ENCODE measurements around the gene ZSCAN5A. TPM values are rescaled to one million over a fixed set of nuclear protein-coding genes. Genes with fewer than 3 reads are reported as not detected.
"Not testable (repeated sequence)": the region's sequence is repeated elsewhere in the genome, so short reads cannot be mapped to it uniquely, and the experiment has no call there.

Gene ZSCAN5A
- total RNA-seq, 1 donor from 2014 or later, result 6.2 TPM

- H3K27me3 ChIP-seq (ENCODE audit: control insufficient read depth, insufficient read depth, low read length), result peaks cover 16% of the 10 kb centered on the region
- no peak overlapping the region for H3K4me3 ChIP-seq (ENCODE audit: low read depth, low read length)
- TF ChIP-seq, protein P1, sequence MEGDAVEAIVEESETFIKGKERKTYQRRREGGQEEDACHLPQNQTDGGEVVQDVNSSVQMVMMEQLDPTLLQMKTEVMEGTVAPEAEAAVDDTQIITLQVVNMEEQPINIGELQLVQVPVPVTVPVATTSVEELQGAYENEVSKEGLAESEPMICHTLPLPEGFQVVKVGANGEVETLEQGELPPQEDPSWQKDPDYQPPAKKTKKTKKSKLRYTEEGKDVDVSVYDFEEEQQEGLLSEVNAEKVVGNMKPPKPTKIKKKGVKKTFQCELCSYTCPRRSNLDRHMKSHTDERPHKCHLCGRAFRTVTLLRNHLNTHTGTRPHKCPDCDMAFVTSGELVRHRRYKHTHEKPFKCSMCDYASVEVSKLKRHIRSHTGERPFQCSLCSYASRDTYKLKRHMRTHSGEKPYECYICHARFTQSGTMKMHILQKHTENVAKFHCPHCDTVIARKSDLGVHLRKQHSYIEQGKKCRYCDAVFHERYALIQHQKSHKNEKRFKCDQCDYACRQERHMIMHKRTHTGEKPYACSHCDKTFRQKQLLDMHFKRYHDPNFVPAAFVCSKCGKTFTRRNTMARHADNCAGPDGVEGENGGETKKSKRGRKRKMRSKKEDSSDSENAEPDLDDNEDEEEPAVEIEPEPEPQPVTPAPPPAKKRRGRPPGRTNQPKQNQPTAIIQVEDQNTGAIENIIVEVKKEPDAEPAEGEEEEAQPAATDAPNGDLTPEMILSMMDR (IDR thresholded peaks at IDR 0.05; ENCODE audit: insufficient read depth, low read length, poor library complexity, severe bottlenecking), result no peak
- no peaks in the 10 kb centered on the region for H3K36me3 ChIP-seq (ENCODE audit: control insufficient read depth, insufficient read depth, low read length)
- DNase-seq (ENCODE audit: low read depth), result no peak
Measured at GRCh38 chr19:56176881-56177280, 137.8 kb downstream of the ZSCAN5A start.

- DNase-seq (ENCODE audit: low read depth); H3K36me3 ChIP-seq (ENCODE audit: control insufficient read depth, insufficient read depth, low read length); H3K4me3 ChIP-seq (ENCODE audit: low read depth, low read length): not testable (repeated sequence)
- H3K27me3 ChIP-seq (ENCODE audit: control insufficient read depth, insufficient read depth, low read length), result peaks cover 16% of the 10 kb centered on the region
Measured at GRCh38 chr19:56176310-56176709, 138.3 kb downstream of the ZSCAN5A start.

GRCh38 chr19:56175861-56176307, 138.8 kb downstream of the ZSCAN5A start, which contains the start of gene GALP:
Gene GALP, plus strand, starts transcription at chr19:56176008. Its CDS starts 1,101 bp downstream, at chr19:56177109.
- not testable (repeated sequence) for DNase-seq (ENCODE audit: low read depth); H3K36me3 ChIP-seq (ENCODE audit: control insufficient read depth, insufficient read depth, low read length)

GRCh38 chr19:56174550-56174949, 140.1 kb downstream of the ZSCAN5A start:
- DNase-seq (ENCODE audit: low read depth), result no peak
- Histone ChIP-seq H3K4me3 (ENCODE audit: low read depth, low read length) (no peak overlapping the region), H3K27me3 (ENCODE audit: control insufficient read depth, insufficient read depth, low read length) (peaks cover 16% of the 10 kb centered on the region), H3K36me3 (ENCODE audit: control insufficient read depth, insufficient read depth, low read length) (no peaks in the 10 kb centered on the region)
- TF ChIP-seq, protein P1 (IDR thresholded peaks at IDR 0.05; ENCODE audit: insufficient read depth, low read length, poor library complexity, severe bottlenecking), result no peak

More at GRCh38 chr19:56175861-56176307, 138.8 kb downstream of the ZSCAN5A start, which contains the start of gene GALP:
- peaks cover 16% of the 10 kb centered on the region for H3K27me3 ChIP-seq (ENCODE audit: control insufficient read depth, insufficient read depth, low read length)
- H3K4me3 ChIP-seq (ENCODE audit: low read depth, low read length), result not testable (repeated sequence)

- TF ChIP-seq, protein P1 (IDR thresholded peaks at IDR 0.05; ENCODE audit: insufficient read depth, low read length, poor library complexity, severe bottlenecking), result no peak
- DNase-seq (ENCODE audit: low read depth), result no peak
- Histone ChIP-seq H3K27me3 (ENCODE audit: control insufficient read depth, insufficient read depth, low read length) (peaks cover 16% of the 10 kb centered on the region), H3K4me3 (ENCODE audit: low read depth, low read length) (no peak overlapping the region), H3K36me3 (ENCODE audit: control insufficient read depth, insufficient read depth, low read length) (no peaks in the 10 kb centered on the region)
Measured at GRCh38 chr19:56174086-56174485, 140.6 kb downstream of the ZSCAN5A start.

Other genes with a start within 250 kb of the ZSCAN5A start
- 26.6 and 38.3 TPM in 2 replicates for gene ZNF787, start 193.5 kb downstream of the ZSCAN5A start, total RNA-seq
- gene ZNF444, start 173.6 kb downstream of the ZSCAN5A start, total RNA-seq, result 35.9 and 40.0 TPM in 2 replicates
- not detected in 2 replicates for gene GALP, start 138.8 kb downstream of the ZSCAN5A start, total RNA-seq
- gene ZSCAN5B, start 117.1 kb downstream of the ZSCAN5A start, total RNA-seq, result not detected in 2 replicates
- gene ZSCAN5C, start 112.6 kb downstream of the ZSCAN5A start, total RNA-seq, result not detected in 2 replicates
- gene EDDM13, start 42.1 kb downstream of the ZSCAN5A start, total RNA-seq, result not detected in 2 replicates
- gene ZNF582, start 78.7 kb upstream of the ZSCAN5A start, total RNA-seq, result 1.1 and 5.1 TPM in 2 replicates
- 2.9 and 3.6 TPM in 2 replicates for gene ZNF583, start 89.5 kb upstream of the ZSCAN5A start, total RNA-seq
- gene ZNF667, start 162.5 kb upstream of the ZSCAN5A start, total RNA-seq, result 4.2 and 9.4 TPM in 2 replicates
- 2.4 and 2.8 TPM in 2 replicates for gene ZNF471, start 193.0 kb upstream of the ZSCAN5A start, total RNA-seq
- gene ZFP28, start 224.1 kb upstream of the ZSCAN5A start, total RNA-seq, result 5.8 and 6.6 TPM in 2 replicates